Thyroid gland (tissue), 4 donors: ENCODE measurements around the gene BANF2. TPM values are rescaled to one million over a fixed set of nuclear protein-coding genes. Genes with fewer than 3 reads are reported as not detected.
A peak's percentile ranks its signal among the peaks of the same experiment; 100 is the strongest.

Experiments used
- DNase-seq, 2 donors: peaks; one replicate each; pipeline ENCODE4 v3.0.0-alpha.2; 2019
- H3K27ac ChIP-seq, 3 donors: fragments of 200-600 bp; sonication (generic); 1 replicate in 2 of 3; 2 replicates in 1 of 3; pipeline ENCODE4 v1.5.1; 2016 to 2019; ENCODE audit warnings: mild to moderate bottlenecking in 1 of 3, moderate library complexity in 1 of 3
- H3K27me3 ChIP-seq: fragments of 200-600 bp; sonication (generic); one replicate; pipeline ENCODE4 v1.5.1; 2019
- H3K36me3 ChIP-seq, 2 donors: fragments of 200-600 bp; sonication (generic); one replicate each; pipeline ENCODE4 v1.5.1; 2016 to 2019
- H3K4me1 ChIP-seq, 2 donors: fragments of 200-600 bp; sonication (generic); one replicate each; pipeline ENCODE4 v1.5.1; 2017 to 2019
- H3K4me3 ChIP-seq, 3 donors: fragments of 200-600 bp; sonication (generic); replicated peaks in 1 of 3; 1 replicate in 2 of 3; 2 replicates in 1 of 3; pipeline ENCODE4 v1.5.1; 2016; ENCODE audit warnings: mild to moderate bottlenecking in 1 of 3
- H3K9me3 ChIP-seq: fragments of 200-600 bp; sonication (generic); one replicate; pipeline ENCODE4 v1.5.1; 2017
- CTCF ChIP-seq, 6 experiments: fragments of 200-600 bp in 3 of 6; fragments of 450-650 bp in 3 of 6; sonication (generic) in 3 of 6; IDR thresholded peaks; one replicate each; pipeline ENCODE4 v1.5.1; 2016 to 2019; ENCODE audit warnings: antibody characterized with exemption in 6 of 6, mild to moderate bottlenecking in 2 of 6, inconsistent platforms in 1 of 6, moderate library complexity in 1 of 6
- POLR2A ChIP-seq, 2 donors: fragments of 450-650 bp; IDR thresholded peaks; one replicate each; pipeline ENCODE4 v1.6.1; 2017; ENCODE audit warnings: antibody characterized with exemption in 2 of 2, mild to moderate bottlenecking in 2 of 2, moderate library complexity in 1 of 2
- WGBS, 2 donors: methylation state at CpG; one replicate each; pipeline ENCODE4 v1.1.5; 2017; 5-methylcytosine and 5-hydroxymethylcytosine counted together
- intact Hi-C: fragments of 100-400 bp; cut with DNase I; formaldehyde crosslinking; loops from one replicate; pipeline ENCODE4 v1.15.1; 2023
- total RNA-seq, 4 donors: library from RNA; depleted of rRNA; stranded (reverse); fragments of >200 nt; gene quantifications; one replicate each; pipeline ENCODE4 v1.2.3, GENCODE V29; 2016

The BANF2 gene
- total RNA-seq, 4 donors from 2014 or later = 15.2 TPM; not detected in 3

GRCh38 chr20:17732907-17733521, 33.2 kb downstream of the BANF2 start:
- Histone ChIP-seq H3K36me3 (no peaks in the 10 kb centered on the region), H3K9me3 (no peaks in the 10 kb centered on the region), H3K27ac (no peak overlapping the region), H3K4me1 (peaks cover 14 to 20% of the 10 kb centered on the region in 2 donors), H3K4me3 (no peak overlapping the region), H3K27me3 (no peaks in the 10 kb centered on the region)
- TF ChIP-seq POLR2A (IDR thresholded peaks at IDR 0.05) = no peak
- 85% methylated on average over 5 to 6 of the region's 6 CpGs for WGBS, 2 donors
- DNase-seq = no peak
- intact Hi-C loops = no loop called here

GRCh38 chr20:17733767-17734304, 34.1 kb downstream of the BANF2 start:
- Histone ChIP-seq H3K4me1 (peaks cover 14 to 20% of the 10 kb centered on the region in 2 donors), H3K9me3 (no peaks in the 10 kb centered on the region), H3K27ac (peak overlapping the region in 1 of 3 donors; percentile 64), H3K27me3 (no peaks in the 10 kb centered on the region), H3K4me3 (no peak overlapping the region), H3K36me3 (no peaks in the 10 kb centered on the region)
- 38 to 46% methylated on average over 4 of the region's 4 CpGs for WGBS, 2 donors
- intact Hi-C loops = no loop called here
- DNase-seq = peak; percentile 41 to 56
- TF ChIP-seq CTCF (IDR thresholded peaks at IDR 0.05) (no peak), POLR2A (IDR thresholded peaks at IDR 0.05) (no peak)

GRCh38 chr20:17734374-17734773, 34.6 kb downstream of the BANF2 start:
- peak overlapping the region in 1 of 3 donors; percentile 64 for H3K27ac ChIP-seq
- H3K4me1 ChIP-seq = peaks cover 14 to 20% of the 10 kb centered on the region in 2 donors
- no peaks in the 10 kb centered on the region for H3K27me3 ChIP-seq
- DNase-seq = no peak
- H3K9me3 ChIP-seq = no peaks in the 10 kb centered on the region
- intact Hi-C loops = no loop called here
- no peak for TF ChIP-seq POLR2A (IDR thresholded peaks at IDR 0.05)
- TF ChIP-seq CTCF (IDR thresholded peaks at IDR 0.05) = no peak
- no peak overlapping the region for H3K4me3 ChIP-seq
- 91 to 92% methylated on average over 5 of the region's 5 CpGs for WGBS, 2 donors
- no peaks in the 10 kb centered on the region for H3K36me3 ChIP-seq

- Histone ChIP-seq H3K36me3 (no peaks in the 10 kb centered on the region), H3K27ac (peak overlapping the region in 2 of 3 donors; percentile 58 to 75), H3K27me3 (no peaks in the 10 kb centered on the region), H3K4me1 (peaks cover 14 to 20% of the 10 kb centered on the region in 2 donors), H3K4me3 (no peak overlapping the region), H3K9me3 (no peaks in the 10 kb centered on the region)
- no peak for TF ChIP-seq CTCF (IDR thresholded peaks at IDR 0.05)
- WGBS, 2 donors = 49 to 69% methylated on average over 9 of the region's 9 CpGs
- peak; percentile 19 to 34 for DNase-seq
- intact Hi-C loops = no loop called here
These were observed 35.5 kb downstream of the BANF2 start for GRCh38 chr20:17735206-17735804.

GRCh38 chr20:17735959-17736621, 36.3 kb downstream of the BANF2 start:
- H3K9me3 ChIP-seq = no peaks in the 10 kb centered on the region

More at GRCh38 chr20:17735959-17736621, 36.3 kb downstream of the BANF2 start:
- Histone ChIP-seq H3K4me1 (peaks cover 14 to 20% of the 10 kb centered on the region in 2 donors), H3K4me3 (no peak overlapping the region), H3K36me3 (no peaks in the 10 kb centered on the region), H3K27me3 (no peaks in the 10 kb centered on the region), H3K27ac (peak overlapping the region in 2 of 3 donors; percentile 58 to 75)
- no peak for TF ChIP-seq POLR2A (IDR thresholded peaks at IDR 0.05)
- no peak for TF ChIP-seq CTCF (IDR thresholded peaks at IDR 0.05)
- 95 to 99% methylated on average over 4 of the region's 4 CpGs for WGBS, 2 donors
- DNase-seq = no peak
- intact Hi-C loops = no loop called here
